Ovary (tissue), 3 donors: Measurements from ENCODE around the gene ZNF652.

Experiments used
- CTCF ChIP-seq, 3 donors: fragments of 450-650 bp in 2 of 3; fragments of 200-600 bp in 1 of 3; IDR thresholded peaks; one replicate each; pipeline versions ENCODE4 v1.5.1 to v1.8.0; 2016 to 2022; ENCODE audit warnings: antibody characterized with exemption in 3 of 3, mild to moderate bottlenecking in 1 of 3
- EP300 ChIP-seq: sonication (generic); formaldehyde crosslinking; IDR thresholded peaks from one replicate; pipeline ENCODE4 v1.6.1; 2017; ENCODE audit warnings: antibody characterized with exemption
- POLR2A ChIP-seq: fragments of 450-650 bp; IDR thresholded peaks from one replicate; pipeline ENCODE4 v1.6.1; 2017; ENCODE audit warnings: antibody characterized with exemption, mild to moderate bottlenecking, moderate library complexity
- donor health status: DM: no; HTN: no; CAD: no.

- no peak for TF ChIP-seq EP300
- no peak for TF ChIP-seq CTCF (IDR thresholded peaks at IDR 0.05)
- TF ChIP-seq POLR2A = no peak
Observed at GRCh38 chr17:49260817-49261291, 101.2 kb downstream of the ZNF652 start.
